Caco-2 (cell line): Measurements from ENCODE around the gene SCD5. TPM values are rescaled to one million over a fixed set of nuclear protein-coding genes. Genes with fewer than 3 reads are reported as not detected.

Experiments used
- BruUV-seq: library from RNA; stranded (reverse); fragments of 400-500 nt; replicated peaks from 2 replicates; lab custom pipeline; 2021; lab: Mats Ljungman, UMichigan
- CTCF ChIA-PET: fragments of 300-600 bp; sonication (Branson Sonifier 250); formaldehyde crosslinking; loops from one replicate; lab custom pipeline; 2022; ENCODE audit warnings: antibody characterized with exemption; lab: Charles Lee
- POLR2A ChIA-PET: fragments of 300-600 bp; sonication (Branson Sonifier 250); formaldehyde crosslinking; loops from one replicate; lab custom pipeline; 2022; ENCODE audit warnings: antibody characterized with exemption; lab: Charles Lee
- DNase-seq, 2 experiments: peaks; one replicate each; pipeline versions ENCODE4 v3.0.0 to v3.0.0-alpha.2; 2020 to 2022
- H3K27me3 ChIP-seq: replicated peaks from 2 replicates; pipeline ENCODE4 v1.6.0; 2011; ENCODE audit warnings: low read length; ENCODE audit not compliant: control insufficient read depth, insufficient read depth
- H3K36me3 ChIP-seq: 2 replicates; pipeline ENCODE4 v1.5.1; 2011; ENCODE audit warnings: low read length; ENCODE audit not compliant: control insufficient read depth, insufficient read depth
- H3K4me1 ChIP-seq: fragments of 250-450 bp; sonication (Bioruptor Pico); 2 replicates; pipeline ENCODE4 v1.5.1; 2020; ENCODE audit warnings: mild to moderate bottlenecking
- H3K4me3 ChIP-seq: 2 replicates; pipeline ENCODE4 v1.5.1; 2011; ENCODE audit warnings: low read depth, mild to moderate bottlenecking, control low read depth, low read length
- H3K9me3 ChIP-seq: fragments of 250-450 bp; sonication (Bioruptor Pico); 2 replicates; pipeline ENCODE4 v1.5.1; 2020; ENCODE audit warnings: mild to moderate bottlenecking, moderate library complexity
- H3K27ac Mint-ChIP-seq: one replicate; pipeline ENCODE4 v1.8.0; 2022; ENCODE audit warnings: mixed read lengths; ENCODE audit not compliant: unreplicated experiment
- H3K27me3 Mint-ChIP-seq: one replicate; pipeline ENCODE4 v1.8.0; 2022; ENCODE audit warnings: mixed read lengths; ENCODE audit not compliant: insufficient read depth, unreplicated experiment
- H3K36me3 Mint-ChIP-seq: one replicate; pipeline ENCODE4 v1.8.0; 2022; ENCODE audit warnings: mild to moderate bottlenecking, mixed read lengths; ENCODE audit not compliant: insufficient read depth, unreplicated experiment
- H3K4me1 Mint-ChIP-seq: one replicate; pipeline ENCODE4 v1.8.0; 2022; ENCODE audit warnings: low read depth, mixed read lengths; ENCODE audit not compliant: unreplicated experiment
- H3K4me3 Mint-ChIP-seq: one replicate; pipeline ENCODE4 v1.8.0; 2022; ENCODE audit warnings: mild to moderate bottlenecking, moderate library complexity, mixed read lengths; ENCODE audit not compliant: unreplicated experiment
- H3K9me3 Mint-ChIP-seq: one replicate; pipeline ENCODE4 v1.8.0; 2022; ENCODE audit warnings: mixed read lengths; ENCODE audit not compliant: unreplicated experiment
- CTCF ChIP-seq, 2 experiments: fragments of 200-600 bp in 1 of 2; IDR thresholded peaks; 1 replicate in 1 of 2; 2 replicates in 1 of 2; pipeline versions ENCODE4 v1.5.1 to v1.8.0; 2011 to 2022; ENCODE audit warnings: antibody characterized with exemption in 1 of 2, control low read depth in 1 of 2, inconsistent platforms in 1 of 2, low read depth in 1 of 2, low read length in 1 of 2, mild to moderate bottlenecking in 1 of 2, moderate library complexity in 1 of 2; ENCODE audit not compliant: insufficient read depth in 1 of 2, severe bottlenecking in 1 of 2, unreplicated experiment in 1 of 2
- intact Hi-C: fragments of 100-400 bp; cut with micrococcal nuclease; formaldehyde crosslinking; loops from one replicate; pipeline ENCODE4 v1.10.0; 2022; ENCODE audit not compliant: unreplicated experiment
- total RNA-seq: library from RNA; stranded (reverse); gene quantifications from 2 replicates; pipeline ENCODE4 v1.2.3, GENCODE V29; 2022

SCD5 gene
- total RNA-seq, 1 experiment from 2014 or later, result 2.7 TPM

- no peak for TF ChIP-seq CTCF (IDR thresholded peaks at IDR 0.05; ENCODE audit: insufficient read depth in 1 of 2, low read depth in 1 of 2, low read length in 1 of 2, severe bottlenecking in 1 of 2, unreplicated experiment in 1 of 2)
- H3K4me3 ChIP-seq, result no peak overlapping the region
- Mint-ChIP-seq H3K4me3 (no peak overlapping the region), H3K9me3 (no peaks in the 10 kb centered on the region), H3K4me1 (no peaks in the 10 kb centered on the region), H3K36me3 (no peaks in the 10 kb centered on the region), H3K27ac (no peak overlapping the region), H3K27me3 (no peaks in the 10 kb centered on the region)
- BruUV-seq, result no TSS peak
- H3K4me1 ChIP-seq, result peaks cover 11% of the 10 kb centered on the region; the same call in 1 of the 2 replicates
- ChIA-PET CTCF (no interaction called here), POLR2A (no interaction called here)
- no peaks in the 10 kb centered on the region for H3K36me3 ChIP-seq
- no peak for DNase-seq
- H3K9me3 ChIP-seq, result no peaks in the 10 kb centered on the region
- H3K27me3 ChIP-seq, result no peaks in the 10 kb centered on the region
- intact Hi-C loops, result no loop called here
Measured at GRCh38 chr4:82624819-82625218, 173.8 kb downstream of the SCD5 start.

GRCh38 chr4:82623121-82623683 is 175.4 kb downstream of the SCD5 start:
- H3K27me3 Mint-ChIP-seq, result no peaks in the 10 kb centered on the region
- CTCF ChIA-PET, result no interaction called here
- BruUV-seq, result no TSS peak
- Histone ChIP-seq H3K27me3 (no peaks in the 10 kb centered on the region), H3K9me3 (no peaks in the 10 kb centered on the region), H3K4me1 (peaks cover 8% of the 10 kb centered on the region; the same call in 1 of the 2 replicates), H3K36me3 (no peaks in the 10 kb centered on the region), H3K4me3 (no peak overlapping the region)
- H3K4me1 Mint-ChIP-seq, result no peaks in the 10 kb centered on the region
- intact Hi-C loops, result no loop called here
- no peak for DNase-seq
- POLR2A ChIA-PET, result no interaction called here
- H3K36me3 Mint-ChIP-seq, result no peaks in the 10 kb centered on the region
- TF ChIP-seq CTCF (IDR thresholded peaks at IDR 0.05; ENCODE audit: insufficient read depth in 1 of 2, low read depth in 1 of 2, low read length in 1 of 2, severe bottlenecking in 1 of 2, unreplicated experiment in 1 of 2), result no peak
- H3K4me3 Mint-ChIP-seq, result no peak overlapping the region
- no peaks in the 10 kb centered on the region for H3K9me3 Mint-ChIP-seq
- H3K27ac Mint-ChIP-seq, result no peak overlapping the region

- H3K36me3 Mint-ChIP-seq, result no peaks in the 10 kb centered on the region
- Histone ChIP-seq H3K4me1 (peaks cover 8% of the 10 kb centered on the region; the same call in 1 of the 2 replicates), H3K9me3 (no peaks in the 10 kb centered on the region), H3K4me3 (no peak overlapping the region), H3K27me3 (no peaks in the 10 kb centered on the region), H3K36me3 (no peaks in the 10 kb centered on the region)
- no peak for DNase-seq
- intact Hi-C loops, result no loop called here
- H3K9me3 Mint-ChIP-seq, result no peaks in the 10 kb centered on the region
- BruUV-seq, result no TSS peak
- no peaks in the 10 kb centered on the region for H3K4me1 Mint-ChIP-seq
- ChIA-PET POLR2A (no interaction called here), CTCF (no interaction called here)
- TF ChIP-seq CTCF (IDR thresholded peaks at IDR 0.05; ENCODE audit: insufficient read depth in 1 of 2, low read depth in 1 of 2, low read length in 1 of 2, severe bottlenecking in 1 of 2, unreplicated experiment in 1 of 2), result no peak
- no peaks in the 10 kb centered on the region for H3K27me3 Mint-ChIP-seq
- no peak overlapping the region for H3K27ac Mint-ChIP-seq
- H3K4me3 Mint-ChIP-seq, result no peak overlapping the region
Measured at GRCh38 chr4:82621251-82621650, 177.3 kb downstream of the SCD5 start.
